Pons (tissue), 1 donor: ENCODE results near the gene PDE4D.

Experiments used
- DNase-seq: peaks from one replicate; pipeline ENCODE4 v3.0.0-alpha.2; 2016; ENCODE audit warnings: low spot score

Gene PDE4D

DNA sequence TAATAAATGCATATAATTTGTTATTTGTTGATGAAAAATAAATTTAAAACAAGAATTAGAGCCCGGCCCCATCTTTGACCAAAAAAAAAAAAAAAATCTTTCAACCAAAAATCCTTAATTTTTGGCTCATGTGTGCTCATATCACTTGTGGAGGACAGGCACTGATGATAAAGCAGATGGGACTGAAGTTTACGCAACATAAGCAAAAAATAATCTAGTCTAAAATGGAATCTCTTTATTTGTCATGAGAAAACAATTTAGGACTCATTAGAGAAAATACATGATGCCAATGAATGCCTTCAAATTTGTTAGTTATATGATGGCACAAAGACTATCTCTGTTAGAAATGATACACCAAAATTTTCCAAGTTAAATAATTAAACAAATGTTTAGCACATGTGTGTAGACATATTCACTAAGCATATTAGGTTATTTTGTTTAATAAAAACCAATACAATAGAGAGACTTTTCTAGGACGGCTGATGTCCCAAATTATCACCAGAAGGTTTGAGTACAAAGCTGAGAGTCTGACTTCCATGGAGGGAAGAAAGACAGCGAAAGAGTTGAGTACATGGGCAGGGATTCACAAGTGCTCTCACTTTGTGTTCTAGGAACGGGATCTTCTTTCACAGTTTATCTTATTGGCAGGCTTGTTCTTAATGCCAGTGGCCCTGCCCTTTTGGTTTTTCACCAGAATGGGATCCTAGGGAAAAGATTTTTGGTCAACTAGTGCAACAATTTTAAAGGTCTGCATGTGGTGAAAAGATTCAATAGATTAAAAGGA lies 689.2 kb downstream of the PDE4D start:
- no peak for DNase-seq

DNA sequence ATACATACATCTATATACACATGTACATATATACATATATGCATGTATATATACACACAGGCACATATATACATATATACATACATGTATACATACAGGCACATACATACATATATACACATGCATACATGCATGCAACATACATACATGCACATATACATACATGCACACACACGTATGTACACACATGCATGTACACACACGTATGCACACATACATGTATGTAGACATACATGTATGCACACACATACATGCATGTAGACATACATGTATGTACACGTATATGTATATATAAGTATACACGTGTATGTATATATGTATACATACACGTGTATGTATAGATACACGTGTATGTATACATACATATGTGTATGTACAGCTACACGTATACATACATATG lies 693.7 kb downstream of the PDE4D start:
- no peak for DNase-seq

DNA sequence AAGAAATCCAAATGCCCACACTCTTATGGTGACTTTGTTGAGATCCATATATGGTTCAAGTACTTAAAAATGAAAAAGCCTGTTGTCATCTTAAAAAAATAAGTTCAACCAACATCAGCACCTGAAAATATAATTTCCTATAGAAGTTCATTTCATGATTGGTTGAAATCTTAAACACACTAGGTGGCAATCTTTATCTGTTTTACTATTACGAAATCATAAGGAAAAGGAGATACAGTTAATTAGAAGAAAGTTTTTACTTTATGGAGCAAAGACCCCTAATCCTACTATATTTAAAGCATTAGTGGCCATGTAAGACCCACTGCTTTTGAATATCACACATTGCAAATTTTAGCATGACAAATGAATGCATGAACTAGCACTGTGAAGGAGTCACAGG lies 694.7 kb downstream of the PDE4D start:
- no peak for DNase-seq

DNA sequence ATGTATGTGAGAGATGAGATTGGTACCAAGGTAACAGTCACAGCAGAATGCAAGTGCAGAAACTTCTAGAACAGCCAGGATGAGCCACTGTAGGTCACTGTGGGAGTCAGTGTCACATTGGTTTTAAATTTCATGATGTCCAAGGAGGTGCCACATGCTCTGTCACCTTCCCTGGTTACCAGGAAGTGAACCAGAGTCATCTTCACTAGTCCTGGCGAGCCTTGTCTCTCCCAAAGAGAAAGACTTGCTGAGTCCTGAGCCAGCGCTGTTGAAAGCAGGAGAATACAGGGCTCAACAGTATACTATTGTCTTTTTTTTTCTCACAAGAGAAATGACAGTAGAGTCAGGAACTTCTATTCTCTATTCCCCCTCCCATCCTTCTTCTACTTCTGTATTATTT lies 695.2 kb downstream of the PDE4D start:
- DNase-seq = peak; percentile 78

DNA sequence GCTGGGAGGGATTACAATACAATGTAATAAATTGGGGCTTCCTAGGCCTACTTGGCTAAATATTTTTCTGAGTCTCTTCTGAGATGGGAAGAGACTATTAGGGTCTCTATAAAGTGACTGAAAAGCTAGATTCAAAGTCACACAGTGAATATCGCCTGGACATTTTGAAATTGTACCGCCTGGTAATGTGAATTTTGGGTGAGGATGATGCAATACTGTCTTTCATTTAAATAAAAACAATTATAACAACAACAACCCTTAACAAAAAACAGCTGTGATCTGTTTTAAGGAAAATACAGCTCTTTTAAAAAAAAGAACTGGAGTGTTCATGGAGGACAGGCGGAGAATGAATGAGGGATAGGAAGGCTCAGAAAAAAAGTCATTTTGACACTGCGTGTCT lies 695.6 kb downstream of the PDE4D start:
- no peak for DNase-seq

DNA sequence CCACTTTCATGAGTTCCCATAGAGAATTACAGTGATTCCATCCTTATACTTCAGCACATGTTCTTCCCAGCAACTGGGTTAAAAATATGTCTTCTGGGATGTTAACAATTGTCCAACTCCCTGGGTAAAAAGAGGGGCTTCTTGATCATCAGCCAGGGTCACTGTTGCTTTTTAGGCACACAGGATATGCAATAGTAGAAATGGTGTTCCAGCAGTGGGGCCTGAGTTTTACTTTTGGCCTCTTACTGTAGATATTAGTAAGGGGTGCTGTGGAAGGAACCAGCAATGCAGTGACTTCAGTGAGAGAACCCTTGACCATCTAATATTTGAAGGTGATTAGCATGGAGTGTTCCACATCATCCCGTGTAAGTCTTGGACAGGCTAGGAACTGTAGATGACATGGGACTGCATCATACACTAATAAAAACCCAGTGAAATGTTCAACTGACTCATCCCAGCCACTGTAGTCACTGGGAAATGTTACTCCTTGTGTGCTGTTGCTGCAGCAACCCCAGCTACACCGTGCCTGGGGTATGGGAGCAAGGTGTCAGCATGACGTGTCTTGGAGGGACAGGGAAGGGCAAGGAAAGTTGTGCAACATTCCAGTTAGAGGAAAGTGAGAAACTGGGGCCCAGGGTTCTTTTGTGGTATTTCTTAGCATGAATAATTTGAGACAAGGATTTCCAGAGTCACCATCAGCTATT lies 699.8 kb downstream of the PDE4D start:
- DNase-seq = no peak

DNA sequence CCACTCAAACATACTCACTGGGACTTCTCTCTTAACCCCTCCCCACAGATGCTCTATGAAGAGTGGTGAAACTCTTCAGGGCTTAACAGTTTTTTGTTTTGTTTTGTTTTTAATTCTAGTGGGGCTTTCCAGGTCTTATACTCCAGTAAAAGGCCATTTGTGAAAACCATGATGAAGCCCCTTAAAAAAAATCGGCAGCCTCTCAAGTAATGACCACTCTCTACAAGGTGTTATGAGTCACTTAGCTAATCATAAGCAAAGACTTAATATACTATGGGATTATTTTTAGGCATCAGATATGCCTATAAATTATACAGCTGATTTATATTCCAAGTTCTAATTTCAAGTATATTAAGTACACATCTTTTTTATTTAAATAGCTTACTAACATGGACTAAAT lies 702.8 kb downstream of the PDE4D start:
- no peak for DNase-seq

DNA sequence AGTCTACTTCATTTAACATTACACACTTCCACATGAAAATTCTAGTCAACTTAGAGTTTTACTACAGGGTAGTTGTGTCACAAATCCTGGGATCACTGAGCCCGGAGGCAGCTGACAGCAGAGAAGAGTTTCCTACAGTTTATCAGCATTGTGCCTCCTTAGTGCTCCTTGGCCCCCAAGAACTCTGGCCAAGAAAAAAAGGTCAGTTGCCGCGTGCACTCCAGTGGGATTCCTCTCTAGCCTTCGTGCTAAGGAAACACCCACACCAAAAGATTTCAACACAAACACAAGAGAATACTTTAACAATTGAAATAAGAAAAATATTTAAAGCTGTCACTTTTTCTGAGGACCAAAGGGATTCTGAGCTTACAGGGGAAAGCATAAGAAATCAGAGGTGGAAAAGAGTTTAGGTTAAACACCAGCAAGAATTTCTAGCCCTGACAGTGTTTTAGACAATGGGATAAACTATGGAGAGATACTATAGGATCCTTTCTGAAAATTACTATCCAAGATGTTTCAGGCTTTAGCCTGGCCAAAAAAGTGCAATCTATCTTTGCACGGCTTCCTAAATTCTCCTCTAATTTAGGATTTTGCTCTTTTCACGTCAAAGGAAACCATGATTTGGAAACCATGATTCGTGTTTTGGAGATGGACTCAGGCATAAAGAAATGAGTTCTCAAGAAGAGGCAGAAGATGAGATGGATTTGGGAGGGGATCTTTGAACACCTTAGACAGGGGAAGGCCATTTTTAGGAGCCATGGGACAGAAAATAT lies 703.9 kb downstream of the PDE4D start:
- DNase-seq = no peak

DNA sequence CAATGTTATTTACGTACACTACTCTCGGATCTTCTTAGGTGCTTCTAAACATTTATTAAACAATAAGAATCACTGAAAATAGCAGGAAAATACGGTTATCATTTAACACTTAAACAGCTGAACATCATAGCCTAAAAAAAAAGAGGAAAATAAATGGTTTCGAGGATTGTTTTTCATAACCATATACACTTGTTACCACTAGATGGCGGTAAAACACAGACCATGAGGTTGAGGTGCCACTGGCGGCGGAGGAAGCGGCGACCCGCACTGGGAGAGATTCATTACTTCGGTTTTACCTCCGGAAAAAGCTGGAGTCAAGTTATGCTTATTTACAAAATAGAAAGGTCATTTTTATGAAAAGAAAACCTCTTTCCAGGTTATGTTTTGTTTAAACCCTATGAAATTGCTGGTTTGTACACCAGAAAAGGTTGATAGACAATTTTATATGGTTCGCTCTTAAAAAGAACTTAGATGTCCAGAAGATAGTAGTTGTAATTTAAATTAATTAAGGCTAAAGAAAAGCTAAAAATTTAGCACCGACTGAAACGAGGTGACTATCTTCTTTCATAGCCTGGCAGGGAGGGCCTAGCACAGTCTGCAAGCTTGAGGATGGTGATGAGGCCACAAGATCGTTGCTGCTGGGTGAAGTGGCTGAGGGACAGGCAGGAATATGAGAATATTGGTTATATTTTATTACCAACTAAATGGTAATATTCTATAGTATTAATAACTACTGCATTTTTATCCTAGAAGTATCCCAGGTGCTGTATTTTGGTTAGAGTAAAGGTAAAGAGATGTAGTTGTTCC lies 704.9 kb downstream of the PDE4D start:
- DNase-seq = peak; percentile 80

DNA sequence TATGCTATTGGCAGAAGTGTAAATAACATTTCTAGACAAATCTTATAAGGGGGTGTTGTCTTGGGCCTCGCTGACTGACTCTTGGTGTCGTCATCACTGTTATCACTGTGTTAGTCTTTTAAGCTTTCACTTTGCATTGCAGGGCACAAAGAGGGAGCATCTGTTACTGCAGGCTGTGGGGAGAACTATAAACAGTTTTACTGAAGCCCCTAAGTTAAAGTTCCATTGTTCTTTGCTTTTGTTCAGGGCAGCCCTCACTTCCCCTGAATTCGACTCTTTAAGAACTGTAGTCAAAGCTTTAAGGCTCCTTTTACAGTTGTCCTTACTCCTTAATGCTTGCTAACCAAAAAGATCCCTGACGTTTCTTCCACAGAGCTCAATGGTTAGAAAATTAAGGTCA lies 705.7 kb downstream of the PDE4D start:
- peak; percentile 16 for DNase-seq

DNA sequence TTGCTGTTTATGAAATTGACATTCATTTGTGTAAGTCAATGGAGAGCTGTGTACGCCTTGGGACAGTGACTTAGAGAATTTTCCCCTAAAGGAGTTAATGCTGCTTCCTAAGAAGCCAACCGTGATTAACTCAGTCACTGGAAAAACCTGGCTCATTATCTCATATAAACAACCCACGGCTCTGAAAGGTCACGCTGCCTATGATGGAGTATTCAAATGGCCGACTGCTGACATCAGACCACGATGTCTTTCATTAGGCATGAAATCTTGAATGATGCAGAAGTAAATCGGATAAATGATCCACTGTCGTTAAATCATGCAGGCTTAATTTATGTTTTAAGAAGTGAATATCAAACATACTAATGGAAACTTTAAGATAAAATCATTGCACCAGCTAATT lies 706.9 kb downstream of the PDE4D start:
- no peak for DNase-seq

DNA sequence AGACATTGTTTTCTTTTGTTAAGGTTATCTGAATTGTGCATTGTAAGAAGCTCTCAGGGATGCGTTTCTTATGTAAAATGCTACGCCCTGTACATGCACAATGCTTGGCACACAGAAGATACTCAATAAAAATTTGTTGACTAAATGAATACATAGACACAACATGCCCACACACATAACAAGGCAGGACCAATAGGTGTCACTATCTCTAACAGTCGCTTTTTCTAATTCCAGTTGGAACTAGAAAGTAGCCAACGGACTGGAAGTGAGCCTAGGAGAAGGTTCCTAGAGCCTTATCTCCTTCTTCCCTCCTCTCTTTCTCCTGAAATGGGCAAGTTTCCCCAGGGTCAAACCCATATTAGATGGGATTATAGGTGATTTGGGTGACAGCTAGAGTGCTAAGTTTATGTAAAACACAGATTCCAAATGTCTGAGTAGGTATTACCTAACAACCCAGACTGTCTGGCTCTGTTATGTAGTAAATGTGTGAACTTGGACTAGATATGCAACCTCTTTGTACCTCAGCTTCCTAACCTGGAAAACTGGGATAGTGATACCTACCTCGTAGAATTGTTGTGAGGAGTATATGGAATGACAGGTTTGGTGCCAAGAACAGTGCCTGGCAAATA lies 707.7 kb downstream of the PDE4D start:
- DNase-seq = no peak

DNA sequence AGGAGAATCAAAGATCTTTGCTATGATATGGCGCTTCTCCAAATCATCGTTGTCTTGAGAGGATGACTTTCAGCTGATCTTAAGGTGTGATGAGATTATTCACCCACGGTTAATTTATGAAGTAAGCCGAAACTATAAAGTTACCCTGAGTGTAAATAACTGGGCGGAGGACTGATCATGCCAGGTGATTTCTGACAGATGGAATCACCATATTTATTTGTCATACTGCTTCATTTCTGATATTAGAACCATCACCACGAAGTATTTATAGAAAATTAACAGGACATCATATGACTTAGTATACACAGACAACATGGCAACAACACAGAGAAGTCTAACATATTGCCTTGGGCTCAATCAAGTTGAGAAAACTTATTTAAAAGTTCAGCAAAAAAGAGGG lies 708.8 kb downstream of the PDE4D start:
- DNase-seq = no peak

DNA sequence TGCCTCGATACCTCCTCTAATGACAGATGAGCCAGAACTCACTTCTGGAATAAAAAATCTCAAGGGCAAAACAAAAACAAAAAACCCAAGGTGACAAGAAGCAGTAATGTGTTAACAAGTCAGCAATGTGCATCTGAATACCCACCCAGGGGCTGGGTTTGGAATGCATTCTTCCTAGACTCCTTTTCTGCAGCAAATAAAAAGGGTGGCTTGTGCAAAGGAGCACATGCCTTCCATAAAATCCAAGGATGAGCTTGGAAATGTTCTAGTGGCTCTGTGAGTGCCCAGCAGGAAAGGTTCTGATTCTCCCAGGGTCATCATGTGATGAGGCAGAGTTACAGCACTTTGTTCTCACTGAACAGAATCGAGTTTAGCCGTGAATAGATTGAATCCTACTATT lies 710.8 kb downstream of the PDE4D start:
- peak; percentile 22 for DNase-seq

DNA sequence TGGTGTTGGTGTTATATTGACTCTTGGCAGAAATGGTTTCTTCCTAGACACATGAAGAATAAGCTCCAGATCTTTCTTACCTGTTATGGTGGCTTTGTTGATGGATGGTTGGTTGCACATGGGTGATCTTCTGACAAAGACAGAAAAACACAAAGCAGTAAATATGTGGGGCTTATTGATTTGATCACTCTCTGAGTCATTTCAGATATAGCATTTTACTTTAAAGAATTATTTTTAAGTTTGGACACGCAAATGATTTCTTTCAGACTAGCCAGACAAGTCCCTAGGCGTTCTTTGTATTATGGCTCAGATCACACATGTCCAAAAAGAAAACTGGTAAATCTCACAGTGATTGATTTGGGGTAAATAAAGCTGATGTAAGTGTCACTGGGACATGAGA lies 713.0 kb downstream of the PDE4D start:
- no peak for DNase-seq

DNA sequence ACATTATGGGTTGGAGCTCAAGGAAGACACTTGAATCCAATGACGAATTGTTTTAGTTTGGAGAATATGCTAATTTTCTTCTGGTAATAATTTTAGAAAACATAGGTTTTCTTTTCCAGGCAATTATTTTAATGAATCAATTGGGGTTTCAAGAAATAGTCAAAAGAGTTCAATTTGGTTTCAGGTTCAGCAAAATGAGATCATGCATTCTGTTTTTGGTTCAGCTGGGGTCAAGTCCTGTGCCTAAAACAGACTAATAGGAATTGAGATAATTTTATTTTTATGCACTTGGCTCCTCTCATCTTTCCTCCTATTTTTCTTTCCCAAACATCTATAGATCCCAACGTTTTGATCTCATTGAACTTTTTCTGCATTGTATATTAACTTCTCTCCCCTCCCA lies 713.8 kb downstream of the PDE4D start:
- DNase-seq = no peak

DNA sequence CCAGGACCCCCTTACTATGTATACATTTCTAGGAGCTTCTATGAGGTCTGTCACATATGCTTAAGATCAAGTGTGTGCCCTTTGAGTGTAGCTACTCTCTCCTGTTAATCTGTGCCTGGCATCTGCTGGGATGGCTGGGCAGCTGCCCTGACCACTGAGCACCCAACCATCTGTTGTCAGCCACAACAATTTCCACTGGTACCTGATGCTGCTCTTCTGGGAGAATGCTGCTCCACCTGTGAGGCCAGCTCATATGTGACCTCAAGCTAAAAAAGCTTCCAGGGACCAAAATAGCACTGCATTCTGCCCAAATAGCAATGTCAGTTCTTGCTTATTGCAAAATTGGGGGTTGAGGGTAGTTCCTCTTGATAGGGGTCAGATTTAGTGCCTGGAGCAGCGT lies 715.0 kb downstream of the PDE4D start:
- no peak for DNase-seq

DNA sequence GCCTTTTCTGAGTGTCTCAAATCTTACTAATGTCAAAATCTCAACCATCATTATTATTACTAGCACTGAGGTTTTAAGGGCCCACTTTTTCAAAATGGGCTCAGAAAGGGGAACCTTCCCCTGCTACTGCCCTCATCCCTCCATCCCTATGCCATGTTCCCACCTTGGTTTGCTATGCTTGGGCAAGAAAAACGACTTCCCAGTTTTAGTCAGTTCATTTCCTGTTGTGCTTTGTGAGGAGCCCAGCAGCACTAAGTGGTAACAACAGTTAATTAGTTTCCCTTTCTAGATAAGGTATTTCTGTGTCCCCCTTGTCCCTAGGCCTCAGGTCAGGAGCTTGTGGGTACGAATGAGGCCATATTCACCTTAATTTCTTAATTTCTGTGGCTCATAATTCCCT lies 715.5 kb downstream of the PDE4D start:
- DNase-seq = no peak

DNA sequence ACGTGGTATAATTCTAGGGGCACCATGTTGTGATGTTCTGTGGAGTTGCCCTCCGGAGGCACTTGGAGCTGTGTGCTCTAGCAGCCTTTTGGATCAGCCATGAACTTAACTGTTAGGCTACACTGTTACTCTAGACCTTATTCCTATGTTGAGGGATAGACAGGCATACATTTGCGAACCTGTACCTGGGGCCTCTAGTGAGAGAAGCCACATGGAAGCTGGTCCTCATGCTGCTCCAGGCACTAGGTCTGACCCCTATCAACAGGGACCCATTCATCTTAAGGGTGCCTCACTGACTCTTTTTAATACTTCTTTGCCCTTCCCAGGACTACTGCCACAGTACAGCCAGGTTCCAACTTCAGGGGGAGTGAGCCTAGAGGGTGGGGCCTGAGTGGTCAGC lies 715.9 kb downstream of the PDE4D start:
- DNase-seq = no peak

DNA sequence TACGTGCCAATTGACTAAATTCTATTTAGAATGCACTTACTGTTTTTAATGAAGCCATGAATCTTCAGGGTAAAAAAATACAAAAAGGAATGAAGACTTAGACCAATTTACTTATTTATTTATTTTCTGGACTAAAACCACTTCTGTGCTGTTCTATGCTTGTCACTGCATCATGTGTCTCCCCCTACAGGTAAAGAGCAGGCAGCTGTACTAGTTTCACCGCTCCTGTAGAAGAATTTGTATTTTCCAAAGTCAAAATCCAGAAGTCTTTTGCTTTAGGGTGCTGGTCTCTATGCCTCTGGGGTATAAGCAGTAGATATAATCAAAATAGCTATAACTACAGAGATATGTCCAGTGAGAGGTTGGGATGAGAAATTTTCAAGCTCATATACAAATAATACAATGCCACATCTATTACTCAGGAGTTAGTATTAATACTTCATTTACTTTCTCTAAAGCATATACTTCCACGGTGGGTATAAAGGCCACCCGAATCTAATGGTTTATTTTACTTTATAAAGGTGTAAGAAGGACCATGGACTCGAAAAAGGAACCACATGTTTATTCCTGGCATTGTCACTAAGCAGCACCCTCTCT lies 719.2 kb downstream of the PDE4D start:
- peak; percentile 71 for DNase-seq

DNA sequence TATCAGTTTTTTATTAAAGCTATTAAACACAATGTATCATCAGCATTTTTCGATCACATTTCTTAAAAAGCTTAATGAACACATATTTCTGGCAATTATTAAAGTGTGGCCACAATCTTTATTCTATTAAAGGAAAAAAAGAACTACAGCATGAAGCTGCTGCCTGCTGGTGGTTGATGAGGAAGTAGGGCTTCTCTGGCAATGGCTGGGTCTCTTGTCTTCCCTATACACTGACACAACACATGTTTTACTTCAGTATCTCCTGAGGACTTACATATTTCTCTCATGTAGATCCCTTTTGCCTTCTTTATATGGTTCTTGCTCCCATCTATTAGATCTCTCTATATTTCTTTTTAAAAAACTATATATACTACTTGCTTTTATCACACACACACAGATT lies 719.9 kb downstream of the PDE4D start:
- no peak for DNase-seq
